Cardiac muscle cell (in vitro differentiated cells and primary cell): ENCODE data around the gene SLC25A12. TPM values are rescaled to one million over a fixed set of nuclear protein-coding genes. Genes with fewer than 3 reads are reported as not detected.
"Not testable (repeated sequence)": the region's sequence is repeated elsewhere in the genome, so short reads cannot be mapped to it uniquely, and the experiment has no call there.

Experiments
- DNase-seq, 2 donors: peaks; one replicate each; pipeline versions ENCODE4 v3.0.0 to v3.0.0-alpha.2; 2010 to 2017; ENCODE audit warnings: low read depth in 1 of 2, low spot score in 1 of 2
- H3K27ac ChIP-seq: fragments of 200-600 bp; sonication (generic); 2 replicates; pipeline ENCODE4 v1.5.1; 2016
- H3K27me3 ChIP-seq: fragments of 200-600 bp; sonication (generic); 2 replicates; pipeline ENCODE4 v1.6.0; 2016; ENCODE audit warnings: control low read depth
- H3K36me3 ChIP-seq: fragments of 200-600 bp; sonication (generic); 2 replicates; pipeline ENCODE4 v1.5.1; 2016; ENCODE audit warnings: control low read depth
- H3K4me1 ChIP-seq: fragments of 200-600 bp; sonication (generic); 2 replicates; pipeline ENCODE4 v1.8.1; 2017; ENCODE audit warnings: low read depth, mild to moderate bottlenecking, mixed run types
- H3K4me3 ChIP-seq: fragments of 200-600 bp; sonication (generic); 2 replicates; pipeline ENCODE4 v1.5.1; 2016; ENCODE audit warnings: mild to moderate bottlenecking
- H3K9me3 ChIP-seq: fragments of 200-600 bp; sonication (generic); 2 replicates; pipeline ENCODE4 v1.5.1; 2017; ENCODE audit warnings: low read depth, mild to moderate bottlenecking, control low read depth
- polyA plus RNA-seq: library from polyadenylated mRNA; unstranded; fragments of >200 nt; fragmentation: Nextera tagmentation; extraction: Ambion mirVana; gene quantifications from 2 replicates; pipeline ENCODE4 v1.2.1, GENCODE V29; 2016
- total RNA-seq: library from RNA; depleted of rRNA; stranded (reverse); fragments of >200 nt; gene quantifications from 2 replicates; pipeline ENCODE4 v1.2.3, GENCODE V29; 2016
- TF ChIP-seq, protein P1 (sequence below): IDR thresholded peaks from 2 replicates; pipeline ENCODE4 v1.5.1; 2012; ENCODE audit warnings: low read depth, mild to moderate bottlenecking, low read length

SLC25A12 gene
- total and polyA plus RNA-seq, 2 experiments from 2014 or later, result 25.5 to 53.3 TPM

DNA sequence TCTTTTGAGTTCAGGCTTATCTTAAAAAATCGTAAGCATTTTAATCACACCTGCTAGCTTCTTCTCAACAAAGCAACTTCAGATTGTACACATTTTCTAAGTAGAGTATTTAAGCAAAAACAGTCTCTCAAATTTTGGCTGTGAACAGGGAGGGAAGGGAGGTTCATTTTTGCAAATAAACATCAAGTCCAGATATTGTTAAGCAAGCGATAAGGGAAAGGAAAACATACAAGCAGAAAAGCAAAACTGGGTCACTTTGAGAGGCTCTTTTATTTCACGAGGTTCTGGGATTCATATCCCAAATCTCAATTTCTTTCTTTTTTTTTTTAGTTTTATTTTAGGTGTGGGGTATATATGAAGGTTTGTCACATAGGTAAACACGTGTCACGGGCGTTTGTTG, 79.9 kb downstream of the SLC25A12 start:
- peaks cover 16% of the 10 kb centered on the region for H3K36me3 ChIP-seq
- no peaks in the 10 kb centered on the region for H3K27me3 ChIP-seq
- no peak overlapping the region for H3K4me3 ChIP-seq
- no peak for DNase-seq
- peaks cover 3% of the 10 kb centered on the region for H3K4me1 ChIP-seq
- H3K27ac ChIP-seq, result no peak overlapping the region
- H3K9me3 ChIP-seq, result no peaks in the 10 kb centered on the region
- TF ChIP-seq, protein P1, sequence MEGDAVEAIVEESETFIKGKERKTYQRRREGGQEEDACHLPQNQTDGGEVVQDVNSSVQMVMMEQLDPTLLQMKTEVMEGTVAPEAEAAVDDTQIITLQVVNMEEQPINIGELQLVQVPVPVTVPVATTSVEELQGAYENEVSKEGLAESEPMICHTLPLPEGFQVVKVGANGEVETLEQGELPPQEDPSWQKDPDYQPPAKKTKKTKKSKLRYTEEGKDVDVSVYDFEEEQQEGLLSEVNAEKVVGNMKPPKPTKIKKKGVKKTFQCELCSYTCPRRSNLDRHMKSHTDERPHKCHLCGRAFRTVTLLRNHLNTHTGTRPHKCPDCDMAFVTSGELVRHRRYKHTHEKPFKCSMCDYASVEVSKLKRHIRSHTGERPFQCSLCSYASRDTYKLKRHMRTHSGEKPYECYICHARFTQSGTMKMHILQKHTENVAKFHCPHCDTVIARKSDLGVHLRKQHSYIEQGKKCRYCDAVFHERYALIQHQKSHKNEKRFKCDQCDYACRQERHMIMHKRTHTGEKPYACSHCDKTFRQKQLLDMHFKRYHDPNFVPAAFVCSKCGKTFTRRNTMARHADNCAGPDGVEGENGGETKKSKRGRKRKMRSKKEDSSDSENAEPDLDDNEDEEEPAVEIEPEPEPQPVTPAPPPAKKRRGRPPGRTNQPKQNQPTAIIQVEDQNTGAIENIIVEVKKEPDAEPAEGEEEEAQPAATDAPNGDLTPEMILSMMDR, result no peak

DNA sequence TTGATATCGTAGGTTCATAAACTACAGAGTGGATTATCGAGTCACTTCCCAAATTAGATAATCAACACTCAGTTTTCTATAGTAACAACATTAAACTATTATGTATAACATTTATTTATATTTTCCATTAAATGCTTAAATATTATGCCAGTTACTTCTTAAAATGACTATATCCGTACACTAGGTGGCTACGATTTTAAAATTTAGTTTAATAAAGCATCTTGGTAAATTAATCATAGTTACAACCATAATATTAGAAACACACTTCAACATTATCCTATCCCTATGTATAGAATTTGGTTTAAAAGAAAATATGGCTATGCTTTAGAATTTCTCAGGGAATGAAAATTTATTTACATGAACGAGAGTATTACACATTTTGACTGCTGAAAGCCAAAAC, 80.3 kb downstream of the SLC25A12 start:
- Histone ChIP-seq H3K36me3 (peaks cover 17% of the 10 kb centered on the region), H3K9me3 (no peaks in the 10 kb centered on the region), H3K4me3 (no peak overlapping the region), H3K4me1 (peaks cover 3% of the 10 kb centered on the region), H3K27me3 (no peaks in the 10 kb centered on the region), H3K27ac (no peak overlapping the region)
- DNase-seq, result no peak
- TF ChIP-seq, protein P1, result no peak

DNA sequence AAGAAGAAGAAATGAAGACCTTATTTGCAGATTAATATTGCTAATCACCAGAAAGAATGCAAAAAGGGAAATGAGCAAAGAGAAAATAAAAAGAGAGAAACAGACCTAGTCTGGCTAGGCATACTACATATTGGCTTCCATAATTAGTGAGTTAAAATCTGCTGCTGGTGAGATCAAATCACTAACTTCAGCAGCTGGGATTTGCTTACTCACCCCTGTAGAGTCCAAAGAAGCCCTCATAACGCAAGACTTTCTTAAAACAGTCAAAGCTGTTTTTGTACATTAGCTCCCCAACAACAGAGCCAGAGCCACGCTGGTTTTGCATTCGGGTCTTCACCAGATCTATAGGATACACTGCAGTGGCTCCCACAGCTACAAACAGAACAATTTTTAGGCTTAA, 80.9 kb downstream of the SLC25A12 start:
- TF ChIP-seq, protein P1, result no peak
- DNase-seq, result no peak
- H3K4me3 ChIP-seq, result no peak overlapping the region
- peaks cover 3% of the 10 kb centered on the region for H3K4me1 ChIP-seq
- H3K9me3 ChIP-seq, result no peaks in the 10 kb centered on the region
- H3K36me3 ChIP-seq, result peaks cover 17% of the 10 kb centered on the region
- no peaks in the 10 kb centered on the region for H3K27me3 ChIP-seq
- no peak overlapping the region for H3K27ac ChIP-seq

DNA sequence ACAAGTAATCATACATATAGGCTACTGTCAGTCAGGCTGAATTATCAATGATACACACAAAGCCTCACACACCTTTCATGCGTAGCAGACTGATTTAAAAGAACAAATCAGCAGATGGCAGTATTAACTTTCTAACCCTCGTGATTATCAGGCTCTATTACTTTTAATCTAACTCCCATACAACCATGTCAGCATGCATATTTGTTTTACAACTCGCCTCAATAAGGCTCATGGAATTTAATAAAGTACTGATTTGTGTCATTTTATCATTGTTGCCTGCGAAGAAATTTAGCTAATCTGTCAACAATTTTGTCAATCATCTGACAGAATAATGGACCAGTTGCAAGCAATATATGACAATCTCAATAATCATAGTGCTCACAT, 82.8 kb downstream of the SLC25A12 start:
- DNase-seq, result peak; percentile 16 to 61
- TF ChIP-seq, protein P1, result peak; percentile 41
- Histone ChIP-seq H3K36me3 (peaks cover 9% of the 10 kb centered on the region), H3K27ac (no peak overlapping the region), H3K4me3 (no peak overlapping the region), H3K4me1 (peaks cover 3% of the 10 kb centered on the region), H3K9me3 (no peaks in the 10 kb centered on the region), H3K27me3 (no peaks in the 10 kb centered on the region)

DNA sequence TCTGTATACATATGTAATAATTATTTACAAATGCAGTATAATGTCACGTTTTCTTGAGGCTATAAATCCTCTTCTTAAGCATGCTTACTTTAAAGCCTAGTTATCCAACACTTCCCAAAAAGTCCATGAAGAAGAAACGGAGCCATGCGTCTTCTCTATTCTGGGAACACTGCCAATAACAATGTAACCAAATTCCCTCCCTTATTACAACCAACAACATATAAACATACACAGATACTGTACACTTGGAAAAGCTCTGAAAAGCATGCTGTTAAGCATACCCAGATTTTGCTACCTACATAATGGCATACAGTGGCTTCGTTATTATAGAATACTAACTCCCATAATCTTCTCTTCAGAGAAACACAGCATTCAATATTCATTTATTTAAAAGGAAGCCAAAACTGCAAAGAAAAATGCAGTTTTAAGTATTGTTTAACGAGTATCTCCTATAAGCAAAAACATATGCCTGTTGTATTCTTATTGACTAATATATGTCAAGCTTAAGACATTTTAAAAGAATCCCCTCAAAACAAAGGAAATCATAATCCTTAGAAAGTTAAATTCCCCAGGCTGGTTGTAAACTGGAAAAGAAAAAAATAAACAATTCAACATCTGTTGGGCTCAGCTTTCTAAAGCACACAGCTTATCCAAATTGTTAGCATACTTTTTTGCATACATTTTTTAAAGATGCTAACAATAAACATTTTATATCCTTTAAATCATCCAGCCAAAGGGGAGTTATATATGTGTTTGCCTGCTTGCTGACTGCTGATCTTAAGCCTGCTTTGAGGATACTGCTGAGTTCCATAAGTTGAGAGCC, 83.4 kb downstream of the SLC25A12 start:
- H3K27ac ChIP-seq, result no peak overlapping the region
- TF ChIP-seq, protein P1, result no peak
- H3K4me3 ChIP-seq, result no peak overlapping the region
- peaks cover 3% of the 10 kb centered on the region for H3K4me1 ChIP-seq
- no peaks in the 10 kb centered on the region for H3K9me3 ChIP-seq
- H3K36me3 ChIP-seq, result peaks cover 9% of the 10 kb centered on the region
- no peaks in the 10 kb centered on the region for H3K27me3 ChIP-seq
- DNase-seq, result peak in 1 of 2 donors; percentile 51

DNA sequence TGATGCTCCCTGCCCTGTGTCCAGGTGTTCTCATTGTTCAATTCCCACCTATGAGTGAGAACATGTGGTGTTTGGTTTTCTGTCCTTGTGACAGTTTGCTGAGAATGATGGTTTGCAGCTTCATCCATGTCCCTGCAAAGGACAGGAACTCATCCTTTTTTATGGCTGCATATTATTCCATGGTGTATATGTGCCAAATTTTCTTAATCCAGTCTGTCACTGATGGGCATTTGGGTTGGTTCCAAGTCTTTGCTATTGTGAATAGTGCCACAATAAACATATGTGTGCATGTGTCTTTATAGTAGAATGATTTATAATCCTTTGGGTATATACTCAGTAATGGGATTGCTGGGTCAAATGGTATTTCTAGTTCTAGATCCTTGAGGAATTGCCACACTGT, 85.2 kb downstream of the SLC25A12 start:
- H3K27ac ChIP-seq, DNase-seq, H3K36me3 ChIP-seq, H3K4me3 ChIP-seq, H3K4me1 ChIP-seq, H3K9me3 ChIP-seq, H3K27me3 ChIP-seq: not testable (repeated sequence)
